ENCODE measurements around the gene SLC18A2.

SLC18A2 gene

GRCh38 chr10:117248750-117249465, 8.0 kb downstream of the SLC18A2 start:
- no peak for DNase-seq (ENCODE audit: low read depth)
- H3K4me3 ChIP-seq (replicated peaks; ENCODE audit: low read depth, low read length): no peak overlapping the region
- TF ChIP-seq CTCF (IDR thresholded peaks at IDR 0.05; ENCODE audit: low read length, missing control alignments): no peak

GRCh38 chr10:117249493-117250093, 8.7 kb downstream of the SLC18A2 start:
- no peak for TF ChIP-seq CTCF (IDR thresholded peaks at IDR 0.05; ENCODE audit: low read length, missing control alignments)
- DNase-seq (ENCODE audit: low read depth): no peak
- H3K4me3 ChIP-seq (replicated peaks; ENCODE audit: low read depth, low read length): no peak overlapping the region

- DNase-seq (ENCODE audit: low read depth): no peak
- H3K4me3 ChIP-seq (replicated peaks; ENCODE audit: low read depth, low read length): no peak overlapping the region
- TF ChIP-seq CTCF (IDR thresholded peaks at IDR 0.05; ENCODE audit: low read length, missing control alignments): no peak
These were observed 9.5 kb downstream of the SLC18A2 start for GRCh38 chr10:117250411-117250810.

- H3K4me3 ChIP-seq (replicated peaks; ENCODE audit: low read depth, low read length): no peak overlapping the region
- DNase-seq (ENCODE audit: low read depth): no peak
- TF ChIP-seq CTCF (IDR thresholded peaks at IDR 0.05; ENCODE audit: low read length, missing control alignments): no peak
These were observed 13.0 kb downstream of the SLC18A2 start for GRCh38 chr10:117253908-117254307.

GRCh38 chr10:117254338-117254737, 13.4 kb downstream of the SLC18A2 start:
- TF ChIP-seq CTCF (IDR thresholded peaks at IDR 0.05; ENCODE audit: low read length, missing control alignments): no peak
- no peak overlapping the region for H3K4me3 ChIP-seq (replicated peaks; ENCODE audit: low read depth, low read length)
- no peak for DNase-seq (ENCODE audit: low read depth)

GRCh38 chr10:117254774-117255735, 14.1 kb downstream of the SLC18A2 start:
- no peak for TF ChIP-seq CTCF (IDR thresholded peaks at IDR 0.05; ENCODE audit: low read length, missing control alignments)
- no peak for DNase-seq (ENCODE audit: low read depth)
- no peak overlapping the region for H3K4me3 ChIP-seq (replicated peaks; ENCODE audit: low read depth, low read length)

All from fibroblast of pulmonary artery (primary cell).